Upper lobe of left lung (tissue), 6 donors: ENCODE data around the gene IST1. TPM values are rescaled to one million over a fixed set of nuclear protein-coding genes. Genes with fewer than 3 reads are reported as not detected.

Experiments
- ATAC-seq, 2 donors: fragments of 200-7000 bp; cut with Tn5 transposase; one replicate each; pipeline ENCODE4 v1.9.1; 2022; ENCODE audit warnings: mild to moderate bottlenecking in 2 of 2, moderate library complexity in 2 of 2; ENCODE audit not compliant: low FRiP score in 2 of 2
- DNase-seq, 2 donors: peaks; one replicate each; pipeline ENCODE4 v3.0.0-alpha.2; 2019 to 2020
- H3K27ac ChIP-seq, 4 donors: fragments of 200-600 bp; sonication (generic); one replicate each; pipeline ENCODE4 v1.5.1; 2016 to 2019
- H3K27me3 ChIP-seq, 4 donors: fragments of 200-600 bp; sonication (generic); one replicate each; pipeline ENCODE4 v1.5.1; 2017 to 2019
- H3K36me3 ChIP-seq, 4 donors: fragments of 200-600 bp; sonication (generic); one replicate each; pipeline ENCODE4 v1.5.1; 2016 to 2019
- H3K4me1 ChIP-seq, 4 donors: fragments of 200-600 bp; sonication (generic); one replicate each; pipeline ENCODE4 v1.5.1; 2018 to 2019
- H3K4me3 ChIP-seq, 4 donors: fragments of 200-600 bp; sonication (generic); one replicate each; pipeline ENCODE4 v1.5.1; 2017 to 2019; ENCODE audit warnings: mild to moderate bottlenecking in 2 of 4, moderate library complexity in 1 of 4
- H3K9me3 ChIP-seq, 4 donors: fragments of 200-600 bp; sonication (generic); one replicate each; pipeline ENCODE4 v1.5.1; 2018 to 2019
- EP300 ChIP-seq, 4 donors: sonication (generic); formaldehyde crosslinking; IDR thresholded peaks; one replicate each; pipeline ENCODE4 v1.5.1; 2017; ENCODE audit warnings: antibody characterized with exemption in 4 of 4, control low read depth in 2 of 4
- POLR2A ChIP-seq, 4 donors: fragments of 450-650 bp; IDR thresholded peaks; one replicate each; pipeline ENCODE4 v1.5.1; 2016 to 2017; ENCODE audit warnings: antibody characterized with exemption in 4 of 4, mild to moderate bottlenecking in 2 of 4
- POLR2AphosphoS5 ChIP-seq, 2 donors: sonication (generic); formaldehyde crosslinking; IDR thresholded peaks; one replicate each; pipeline ENCODE4 v1.5.1; 2017; ENCODE audit warnings: antibody characterized with exemption in 2 of 2
- WGBS, 2 donors: methylation state at CpG; one replicate each; pipeline ENCODE4 v1.1.5; 2017 to 2018; 5-methylcytosine and 5-hydroxymethylcytosine counted together
- total RNA-seq, 6 donors: library from RNA; depleted of rRNA in 4 of 6; stranded (reverse); fragments of >200 nt in 4 of 6; gene quantifications; one replicate each; pipeline versions ENCODE4 v1.1.0 to v1.2.1, GENCODE V29; 2016 to 2021
- TF ChIP-seq, protein P1 (sequence below), 6 experiments: fragments of 450-650 bp in 4 of 6; fragments of 200-600 bp in 2 of 6; sonication (generic) in 2 of 6; IDR thresholded peaks; one replicate each; pipeline ENCODE4 v1.5.1; 2016 to 2019; ENCODE audit warnings: antibody characterized with exemption in 6 of 6
- donor health status: DM: no; HTN: no; CAD: no; lungs with moderate emphysema.
- donor health status: DM: no; HTN: yes; CAD: no; lungs with severe emphysema.

Gene IST1
- total RNA-seq, 6 donors from 2014 or later, result 164 to 224 (median 176) TPM

DNA sequence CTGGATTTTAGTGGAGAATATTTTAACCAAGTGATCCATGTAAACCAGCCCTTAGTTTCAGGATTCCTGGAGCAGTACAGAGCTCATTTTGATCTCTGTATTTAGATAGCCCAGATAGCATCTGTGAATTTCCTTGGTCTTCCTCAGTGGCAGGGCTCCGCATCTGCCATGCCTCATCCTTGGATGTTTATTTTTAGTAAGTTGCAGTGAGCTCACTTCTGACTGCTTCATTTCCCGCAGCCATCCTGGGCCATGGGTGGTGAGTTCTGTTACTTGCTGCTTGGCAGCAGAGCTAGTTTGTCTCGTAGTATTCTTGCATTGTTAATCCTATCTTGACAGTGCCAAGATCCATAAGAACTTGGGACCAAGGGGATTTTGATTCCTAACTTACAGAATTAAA lies 33.7 kb downstream of the IST1 start:
- no peak overlapping the region for H3K4me3 ChIP-seq
- H3K9me3 ChIP-seq, result no peaks in the 10 kb centered on the region
- H3K4me1 ChIP-seq, result peaks cover 25 to 40% (median 33%) of the 10 kb centered on the region in 4 donors
- H3K36me3 ChIP-seq, result peaks cover 27 to 78% (median 50%) of the 10 kb centered on the region in 4 donors
- TF ChIP-seq EP300 (IDR thresholded peaks at IDR 0.05) (no peak), POLR2A (IDR thresholded peaks at IDR 0.05) (no peak), POLR2AphosphoS5 (IDR thresholded peaks at IDR 0.05) (no peak)
- TF ChIP-seq, protein P1, sequence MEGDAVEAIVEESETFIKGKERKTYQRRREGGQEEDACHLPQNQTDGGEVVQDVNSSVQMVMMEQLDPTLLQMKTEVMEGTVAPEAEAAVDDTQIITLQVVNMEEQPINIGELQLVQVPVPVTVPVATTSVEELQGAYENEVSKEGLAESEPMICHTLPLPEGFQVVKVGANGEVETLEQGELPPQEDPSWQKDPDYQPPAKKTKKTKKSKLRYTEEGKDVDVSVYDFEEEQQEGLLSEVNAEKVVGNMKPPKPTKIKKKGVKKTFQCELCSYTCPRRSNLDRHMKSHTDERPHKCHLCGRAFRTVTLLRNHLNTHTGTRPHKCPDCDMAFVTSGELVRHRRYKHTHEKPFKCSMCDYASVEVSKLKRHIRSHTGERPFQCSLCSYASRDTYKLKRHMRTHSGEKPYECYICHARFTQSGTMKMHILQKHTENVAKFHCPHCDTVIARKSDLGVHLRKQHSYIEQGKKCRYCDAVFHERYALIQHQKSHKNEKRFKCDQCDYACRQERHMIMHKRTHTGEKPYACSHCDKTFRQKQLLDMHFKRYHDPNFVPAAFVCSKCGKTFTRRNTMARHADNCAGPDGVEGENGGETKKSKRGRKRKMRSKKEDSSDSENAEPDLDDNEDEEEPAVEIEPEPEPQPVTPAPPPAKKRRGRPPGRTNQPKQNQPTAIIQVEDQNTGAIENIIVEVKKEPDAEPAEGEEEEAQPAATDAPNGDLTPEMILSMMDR (IDR thresholded peaks at IDR 0.05), result no peak
- ATAC-seq, result no peak
- no peaks in the 10 kb centered on the region for H3K27me3 ChIP-seq
- 59 to 73% methylated on average over 3 of the region's 3 CpGs for WGBS, 2 donors
- H3K27ac ChIP-seq, result peak overlapping the region in 3 of 4 donors; percentile 17 to 71 (median 69)
- DNase-seq, result no peak

DNA sequence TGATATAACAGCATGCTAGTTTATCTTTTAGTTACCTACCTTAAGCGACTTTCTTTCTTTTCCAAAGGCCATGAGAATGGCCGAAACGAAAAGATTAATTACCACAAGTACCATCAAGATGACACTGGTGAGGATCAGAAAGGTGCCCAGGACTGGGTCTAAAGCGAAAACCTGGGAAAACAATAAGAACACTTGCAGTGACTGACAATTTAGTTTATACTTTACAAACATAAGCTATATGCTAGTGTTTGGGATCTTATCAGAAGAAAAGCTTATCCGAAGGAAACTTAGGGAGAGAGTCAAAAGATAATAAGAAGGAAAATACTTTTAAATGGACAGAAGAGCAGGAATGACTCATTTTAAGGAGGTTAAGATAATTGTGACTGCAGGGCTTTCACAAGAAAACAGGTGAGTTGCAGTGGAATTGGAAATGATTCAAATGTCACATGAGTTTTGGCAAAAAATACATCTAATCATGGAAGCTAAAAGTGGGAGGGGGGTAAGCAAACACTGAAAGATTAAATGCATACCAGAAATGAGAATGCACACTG lies 34.8 kb downstream of the IST1 start:
- no peak overlapping the region for H3K4me3 ChIP-seq
- H3K9me3 ChIP-seq, result no peaks in the 10 kb centered on the region
- DNase-seq (no peak), ATAC-seq (no peak)
- no peaks in the 10 kb centered on the region for H3K27me3 ChIP-seq
- H3K4me1 ChIP-seq, result peaks cover 20 to 35% (median 31%) of the 10 kb centered on the region in 4 donors
- WGBS, 2 donors, result 90 to 93% methylated on average over 5 of the region's 5 CpGs
- no peak for TF ChIP-seq EP300 (IDR thresholded peaks at IDR 0.05)
- no peak for TF ChIP-seq POLR2AphosphoS5 (IDR thresholded peaks at IDR 0.05)
- TF ChIP-seq, protein P1 (IDR thresholded peaks at IDR 0.05), result no peak
- TF ChIP-seq POLR2A (IDR thresholded peaks at IDR 0.05), result no peak
- H3K27ac ChIP-seq, result peak overlapping the region in 1 of 4 donors; percentile 17
- H3K36me3 ChIP-seq, result peaks cover 20 to 75% (median 53%) of the 10 kb centered on the region in 4 donors

DNA sequence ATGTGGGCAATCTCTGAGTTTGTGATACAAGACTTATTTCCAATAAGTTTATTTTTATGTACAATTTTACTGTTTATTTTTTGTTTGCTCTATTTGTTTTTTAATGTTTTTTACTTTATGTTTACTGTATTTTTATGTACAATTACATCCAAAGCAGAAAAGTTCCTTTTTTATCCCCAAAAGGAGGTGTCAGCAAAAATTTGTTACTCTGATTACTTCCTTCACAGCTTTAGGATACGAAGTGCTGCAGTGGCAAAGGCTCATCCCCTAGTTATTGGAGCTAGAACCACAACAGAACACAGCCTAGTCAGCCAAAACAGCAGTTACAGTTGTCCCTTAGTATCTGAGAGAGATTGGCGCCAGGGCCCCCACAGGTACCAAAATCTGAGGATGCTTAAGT lies 35.7 kb downstream of the IST1 start:
- DNase-seq (no peak), ATAC-seq (no peak)
- no peaks in the 10 kb centered on the region for H3K27me3 ChIP-seq
- H3K27ac ChIP-seq, result peak overlapping the region in 1 of 4 donors; percentile 7
- TF ChIP-seq POLR2AphosphoS5 (IDR thresholded peaks at IDR 0.05) (no peak), POLR2A (IDR thresholded peaks at IDR 0.05) (no peak), EP300 (IDR thresholded peaks at IDR 0.05) (no peak)
- TF ChIP-seq, protein P1 (IDR thresholded peaks at IDR 0.05), result no peak
- WGBS, 2 donors, result 75 to 88% methylated on average over 2 of the region's 2 CpGs
- no peaks in the 10 kb centered on the region for H3K9me3 ChIP-seq
- H3K4me3 ChIP-seq, result no peak overlapping the region
- peaks cover 16 to 73% (median 44%) of the 10 kb centered on the region in 4 donors for H3K36me3 ChIP-seq
- peaks cover 20 to 35% (median 31%) of the 10 kb centered on the region in 4 donors for H3K4me1 ChIP-seq

DNA sequence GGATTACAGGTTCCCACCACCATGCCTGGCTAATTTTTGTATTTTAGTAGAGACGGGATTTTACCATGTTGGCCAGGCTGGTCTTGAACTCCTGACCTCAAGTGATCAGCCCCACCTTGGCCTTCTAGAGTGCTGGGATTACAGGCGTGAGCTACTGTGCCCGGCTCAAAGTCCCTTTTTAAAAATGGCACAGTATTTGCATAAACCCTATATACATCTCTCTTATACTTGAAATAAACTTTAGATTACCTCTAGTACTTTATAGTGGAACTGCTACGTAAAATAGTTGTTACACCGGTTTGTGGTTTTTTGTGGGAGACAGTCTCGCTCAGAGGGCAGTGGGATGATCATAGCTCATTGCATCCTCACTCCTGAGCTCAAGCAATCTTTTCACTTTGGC lies 36.3 kb downstream of the IST1 start:
- peaks cover 17 to 31% (median 27%) of the 10 kb centered on the region in 4 donors for H3K4me1 ChIP-seq
- ATAC-seq (no peak), DNase-seq (no peak)
- H3K9me3 ChIP-seq, result no peaks in the 10 kb centered on the region
- H3K27me3 ChIP-seq, result no peaks in the 10 kb centered on the region
- peak overlapping the region in 1 of 4 donors; percentile 3 for H3K27ac ChIP-seq
- TF ChIP-seq EP300 (IDR thresholded peaks at IDR 0.05) (no peak), POLR2A (IDR thresholded peaks at IDR 0.05) (no peak), POLR2AphosphoS5 (IDR thresholded peaks at IDR 0.05) (no peak)
- TF ChIP-seq, protein P1 (IDR thresholded peaks at IDR 0.05), result no peak
- WGBS, 2 donors, result 92 to 100% methylated on average over 6 of the region's 6 CpGs
- no peak overlapping the region for H3K4me3 ChIP-seq
- peaks cover 16 to 67% (median 38%) of the 10 kb centered on the region in 4 donors for H3K36me3 ChIP-seq

DNA sequence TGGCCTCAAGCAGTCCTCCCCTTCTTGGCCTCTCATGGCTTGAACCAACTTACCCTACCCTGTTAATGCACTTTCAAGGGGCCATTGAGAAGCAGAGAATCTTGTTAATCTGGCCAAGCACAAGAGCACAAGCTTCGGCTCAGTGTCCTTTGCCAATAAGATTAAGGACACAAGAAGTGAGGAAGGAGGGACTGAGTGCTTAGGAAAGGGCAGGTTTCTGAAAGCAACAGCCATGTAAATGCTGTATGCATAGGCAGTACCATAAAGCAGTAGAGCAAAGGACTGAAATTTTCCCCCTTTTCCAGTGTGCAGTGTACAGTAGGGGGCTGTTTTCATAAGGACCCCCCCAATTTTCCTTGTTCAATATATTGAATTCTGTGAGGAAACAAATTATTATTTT lies 37.7 kb downstream of the IST1 start:
- peaks cover 13 to 54% (median 29%) of the 10 kb centered on the region in 4 donors for H3K36me3 ChIP-seq
- ATAC-seq, result no peak

More for the DNA sequence above, 37.7 kb downstream of the IST1 start:
- H3K9me3 ChIP-seq, result no peaks in the 10 kb centered on the region
- 68 to 92% methylated on average over 1 of the region's 1 CpG for WGBS, 2 donors
- no peak overlapping the region for H3K4me3 ChIP-seq
- DNase-seq, result no peak
- no peaks in the 10 kb centered on the region for H3K27me3 ChIP-seq
- TF ChIP-seq POLR2AphosphoS5 (IDR thresholded peaks at IDR 0.05) (no peak), EP300 (IDR thresholded peaks at IDR 0.05) (no peak), POLR2A (IDR thresholded peaks at IDR 0.05) (no peak)
- TF ChIP-seq, protein P1 (IDR thresholded peaks at IDR 0.05), result no peak
- H3K4me1 ChIP-seq, result peaks cover 4 to 17% (median 13%) of the 10 kb centered on the region in 4 donors
- H3K27ac ChIP-seq, result peak overlapping the region in 1 of 4 donors; percentile 2
